ENCODE data around the gene PHACTR1. TPM values are rescaled to one million over a fixed set of nuclear protein-coding genes. Genes with fewer than 3 reads are reported as not detected.

Gene PHACTR1
- total RNA-seq, 1 donor from 2014 or later = 1.6 TPM

DNA sequence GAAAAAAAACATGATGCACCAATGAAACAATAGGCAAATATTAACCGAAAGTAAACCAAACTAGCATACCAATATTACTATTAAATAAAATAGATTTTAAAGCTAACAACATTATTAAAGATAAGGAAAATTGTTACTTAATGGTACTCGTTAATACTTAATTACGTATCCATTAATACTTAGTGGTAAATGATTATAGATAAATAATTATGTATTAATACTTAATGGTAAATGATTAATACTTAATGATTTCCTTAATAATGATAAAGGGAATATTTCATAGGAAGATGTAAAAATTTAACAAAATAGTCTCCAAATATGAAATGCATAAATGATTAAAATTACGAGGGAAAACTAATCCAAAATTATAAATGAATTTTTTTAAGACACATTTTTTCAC, 278.9 kb downstream of the PHACTR1 start:
- ATAC-seq = no peak

- no peak for ATAC-seq
Observed at GRCh38 chr6:13000537-13000936, 284.0 kb downstream of the PHACTR1 start.

DNA sequence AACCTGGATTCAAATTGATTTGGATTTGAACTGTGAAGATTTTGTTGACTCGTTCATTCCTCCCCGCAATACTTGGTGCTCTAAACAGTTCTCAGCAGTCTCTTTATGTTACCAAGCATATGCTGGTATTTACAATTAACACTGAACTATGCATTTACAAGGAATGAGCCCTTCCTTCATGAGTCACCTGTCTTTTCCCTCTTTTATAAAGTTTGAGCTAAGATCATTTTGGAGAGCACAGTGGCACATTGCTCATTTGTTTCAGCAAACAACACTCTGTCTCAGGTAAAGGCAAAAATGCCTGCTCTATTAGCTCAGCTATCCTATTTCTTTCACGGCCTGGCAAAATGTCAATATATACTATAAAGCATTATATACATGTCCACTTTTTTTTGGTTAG, 285.4 kb downstream of the PHACTR1 start:
- ATAC-seq = no peak

DNA sequence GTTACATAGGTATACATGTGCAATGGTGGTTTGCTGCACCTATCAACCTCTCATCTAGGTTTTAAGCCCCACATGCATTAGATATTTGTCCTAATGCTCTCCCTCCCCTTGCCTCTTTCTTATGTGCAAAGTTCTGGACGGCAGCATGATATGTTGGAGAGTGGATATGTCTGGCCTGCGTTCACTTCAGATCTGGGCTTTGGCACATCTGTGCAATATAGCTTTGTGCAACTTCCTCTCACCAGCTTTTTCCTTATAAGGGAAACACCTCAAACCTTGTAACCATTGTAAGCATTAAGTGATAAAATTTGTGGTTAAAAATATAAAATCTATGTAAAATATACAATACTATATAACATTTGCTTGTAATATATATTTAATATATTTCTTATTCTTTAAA, 288.0 kb downstream of the PHACTR1 start:
- ATAC-seq = no peak

GRCh38 chr6:13005994-13006393, 289.4 kb downstream of the PHACTR1 start:
- no peak for ATAC-seq

GRCh38 chr6:13006578-13007300, 290.2 kb downstream of the PHACTR1 start:
- ATAC-seq = no peak

GRCh38 chr6:13007744-13008143, 291.2 kb downstream of the PHACTR1 start:
- ATAC-seq = no peak

DNA sequence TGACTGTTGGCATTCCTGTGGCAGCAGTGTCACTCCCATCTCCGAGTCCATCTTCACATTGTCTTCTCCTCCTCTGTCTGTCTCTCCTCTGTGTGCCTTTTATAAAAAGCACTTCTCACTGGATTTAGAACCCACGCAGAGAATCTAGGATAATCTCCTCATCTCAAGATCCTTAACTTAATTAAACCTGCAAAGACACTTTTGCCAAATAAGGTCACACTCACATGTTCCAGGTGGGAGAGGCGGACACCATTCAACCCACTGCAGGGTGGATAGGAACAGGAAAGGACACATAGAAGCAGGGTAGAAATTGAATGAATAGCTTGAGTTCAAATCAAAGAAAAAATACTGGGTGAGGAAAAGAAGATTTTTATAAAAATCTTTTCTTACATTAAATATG, 292.5 kb downstream of the PHACTR1 start:
- ATAC-seq = no peak

DNA sequence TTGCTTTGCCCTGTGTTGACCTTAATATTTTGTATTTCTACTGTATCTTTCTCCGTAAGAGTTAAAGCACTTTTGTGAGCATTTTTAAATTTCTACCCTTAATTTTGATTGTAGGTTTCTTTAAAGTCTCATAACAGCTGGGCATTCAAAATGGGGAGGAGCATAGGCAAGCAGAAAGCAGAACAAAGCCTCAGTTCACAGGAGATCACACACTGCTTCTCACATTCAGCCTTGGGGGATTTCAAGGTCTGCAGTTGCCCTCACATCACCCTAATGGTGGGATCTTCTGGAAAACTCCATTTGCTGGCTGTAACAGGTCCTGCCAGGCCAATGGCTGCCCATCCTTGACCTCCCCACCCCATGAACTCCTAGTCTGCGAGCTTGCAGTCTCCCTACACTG, 292.9 kb downstream of the PHACTR1 start:
- ATAC-seq = no peak

GRCh38 chr6:13011612-13012146, 295.1 kb downstream of the PHACTR1 start:
- no peak for ATAC-seq

DNA sequence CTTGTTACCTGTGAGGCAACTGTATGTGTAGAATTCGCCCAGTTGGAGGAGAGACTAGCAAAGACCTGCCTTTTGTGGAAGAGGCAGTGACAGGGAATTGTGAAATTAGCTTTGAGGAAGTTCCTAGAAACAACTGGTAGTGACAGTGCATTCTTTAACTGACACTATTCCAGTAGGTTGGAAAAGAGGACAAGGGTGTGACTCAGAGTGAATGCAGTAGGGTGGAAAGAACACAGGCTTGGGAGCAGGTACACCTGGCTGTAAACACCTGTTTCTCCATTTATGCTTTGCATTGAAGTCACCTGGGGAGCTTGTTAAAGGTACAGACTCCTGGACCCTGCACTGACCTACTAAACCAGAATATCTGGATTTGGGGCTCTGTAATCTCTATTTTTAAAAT, 295.7 kb downstream of the PHACTR1 start:
- ATAC-seq = peak; percentile 92

- no peak for ATAC-seq
Observed at GRCh38 chr6:13012977-13013680, 296.6 kb downstream of the PHACTR1 start.

DNA sequence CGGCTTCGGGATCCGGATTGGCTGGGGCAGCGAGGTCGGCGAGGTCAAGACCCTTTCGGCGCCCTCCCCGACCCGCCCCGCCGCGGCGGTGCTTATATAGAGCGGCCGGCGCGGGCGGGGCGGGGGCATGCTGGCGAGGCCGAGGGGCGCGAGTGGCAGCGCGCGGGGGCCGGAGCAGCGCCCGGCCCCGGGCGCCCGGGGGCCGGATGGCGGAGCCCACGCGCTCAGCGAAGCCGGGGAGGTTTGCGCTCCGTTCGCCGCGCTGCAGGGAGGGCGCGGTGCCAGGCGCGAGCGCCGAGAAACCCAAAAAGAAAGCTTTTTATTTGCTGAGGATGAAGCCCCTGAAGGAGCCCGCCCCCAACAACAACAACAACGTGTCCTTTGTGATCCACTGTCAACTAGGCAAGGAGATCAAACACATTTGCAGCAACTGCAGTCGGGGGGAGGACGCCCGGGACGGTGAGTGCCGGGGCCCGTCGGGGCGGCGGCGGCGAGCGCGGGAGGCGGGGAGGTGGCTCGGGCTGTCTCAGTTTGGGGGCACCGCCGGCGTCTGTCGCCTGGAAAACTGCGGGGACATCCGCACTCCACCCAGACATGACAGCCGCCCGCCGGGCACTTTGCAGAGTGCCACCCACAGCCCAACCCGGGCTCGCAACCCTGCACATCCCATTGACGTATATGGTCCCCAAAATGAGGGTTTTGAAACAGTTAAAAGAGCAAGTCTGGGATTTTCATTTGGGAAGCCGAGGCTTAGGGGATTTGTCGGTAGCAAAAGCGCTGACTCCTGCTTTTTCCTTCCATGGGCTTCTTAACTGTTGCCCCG, 297.3 kb downstream of the PHACTR1 start:
- ATAC-seq = no peak

DNA sequence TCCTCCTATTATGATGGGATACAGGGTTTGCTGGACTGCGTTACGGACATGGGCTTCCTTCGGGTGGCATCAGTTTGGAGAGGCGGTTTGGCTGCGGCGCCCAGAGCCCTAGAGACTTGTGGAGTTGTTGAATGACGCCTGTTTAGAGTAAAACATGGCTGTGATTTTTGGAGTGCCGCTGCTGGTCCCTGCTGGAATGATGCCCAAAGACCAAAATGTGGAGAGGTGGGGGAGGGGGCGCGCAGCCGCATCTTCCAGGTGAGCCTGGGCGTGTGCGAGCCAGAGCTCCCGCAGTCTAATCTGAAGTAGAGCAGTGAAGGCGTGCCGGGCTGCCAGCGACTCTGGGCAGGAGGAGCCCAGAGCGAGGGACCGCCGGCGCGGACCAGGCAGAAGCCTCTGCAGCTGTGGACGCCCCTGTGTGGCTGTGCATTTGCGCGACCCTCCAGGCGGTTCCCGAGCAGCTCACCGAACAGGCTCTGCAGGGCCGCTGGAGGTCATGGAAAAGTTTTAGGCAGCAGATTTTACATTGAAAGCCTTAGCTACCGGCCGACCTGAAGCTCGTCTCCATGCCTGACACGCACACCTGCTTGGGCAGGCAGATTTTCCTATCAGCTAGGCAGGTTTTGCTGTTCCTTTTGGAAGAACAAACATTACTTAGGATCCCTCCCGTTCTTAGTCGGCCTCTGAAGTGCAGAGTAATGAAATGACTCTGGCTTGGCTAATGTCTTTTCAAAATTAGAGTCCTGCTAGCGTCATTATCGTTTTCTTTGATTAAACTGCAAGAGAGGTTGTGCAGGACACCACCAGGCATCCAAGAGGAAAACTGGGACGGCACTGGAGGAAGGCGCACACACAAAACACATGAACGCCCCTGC, 298.2 kb downstream of the PHACTR1 start:
- peak; percentile 41 for ATAC-seq

DNA sequence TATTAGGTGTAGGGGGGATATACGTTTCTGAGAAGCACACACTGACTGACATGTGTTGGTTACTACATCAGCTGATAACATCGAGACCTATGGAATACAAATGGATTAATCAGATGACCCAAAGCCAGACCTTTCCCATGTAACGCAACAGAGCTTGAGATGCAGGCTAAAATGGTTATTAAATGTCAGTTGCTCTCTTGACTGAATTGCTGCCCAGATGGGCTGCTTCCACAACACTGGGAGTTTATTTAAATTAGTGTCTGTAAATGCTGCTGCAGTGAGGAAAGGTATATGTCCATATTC, 298.8 kb downstream of the PHACTR1 start:
- ATAC-seq = no peak

GRCh38 chr6:13024616-13025015, 308.0 kb downstream of the PHACTR1 start:
- no peak for ATAC-seq

- no peak for ATAC-seq
Observed at GRCh38 chr6:13025893-13026499, 309.4 kb downstream of the PHACTR1 start.

GRCh38 chr6:13026557-13026956, 310.0 kb downstream of the PHACTR1 start:
- ATAC-seq = no peak

DNA sequence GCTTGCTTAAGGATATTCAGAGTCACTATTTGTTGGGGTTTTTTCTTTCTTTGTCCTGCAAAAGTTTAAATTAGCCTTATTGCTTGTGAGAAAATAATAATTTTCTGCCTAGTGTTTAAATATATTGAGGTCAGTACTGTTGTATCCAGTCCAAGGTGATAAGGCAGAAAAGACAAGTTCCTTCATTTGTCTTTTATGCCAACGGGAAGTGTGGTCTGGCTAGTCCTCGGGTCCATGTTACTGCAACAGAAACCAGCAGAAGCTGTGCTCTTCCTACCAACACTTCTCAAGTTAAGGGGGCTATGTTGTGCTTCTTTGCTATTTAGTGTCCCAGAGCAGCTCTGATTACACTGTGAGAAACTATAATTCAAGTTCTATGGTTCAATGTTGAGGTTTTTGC, 310.6 kb downstream of the PHACTR1 start:
- no peak for ATAC-seq

- no peak for ATAC-seq
Observed at GRCh38 chr6:13030396-13030795, 313.8 kb downstream of the PHACTR1 start.

GRCh38 chr6:13032566-13032965, 316.0 kb downstream of the PHACTR1 start:
- no peak for ATAC-seq

- ATAC-seq = no peak
Observed at GRCh38 chr6:13033145-13033544, 316.6 kb downstream of the PHACTR1 start.
